Breast epithelium (tissue), 3 donors: ENCODE data around the gene ANKRD33.

ENCODE experiments used
- CTCF ChIP-seq, 3 donors: fragments of 450-650 bp; IDR thresholded peaks; one replicate each; pipeline ENCODE4 v1.5.1; 2016 to 2017; ENCODE audit warnings: antibody characterized with exemption in 3 of 3, mild to moderate bottlenecking in 3 of 3, moderate library complexity in 3 of 3
- POLR2A ChIP-seq: fragments of 450-650 bp; IDR thresholded peaks from one replicate; pipeline ENCODE4 v1.6.1; 2016; ENCODE audit warnings: antibody characterized with exemption, mild to moderate bottlenecking, moderate library complexity

- no peak for TF ChIP-seq POLR2A
- TF ChIP-seq CTCF (IDR thresholded peaks at IDR 0.05), result no peak
These were observed 25.0 kb upstream of the ANKRD33 start for GRCh38 chr12:51862947-51863346.
